GM12891 (cell line): Measurements from ENCODE around the gene RELT.

Experiments
- PAX5 ChIP-seq: IDR thresholded peaks from 2 replicates; pipeline ENCODE4 v1.6.1; 2011; ENCODE audit warnings: low read length, moderate library complexity, mild to moderate bottlenecking; ENCODE audit not compliant: insufficient read depth, severe bottlenecking
- POLR2A ChIP-seq: IDR thresholded peaks from 2 replicates; pipeline ENCODE4 v1.6.1; 2011; ENCODE audit warnings: low read depth, low read length, control low read depth
- POLR2AphosphoS5 ChIP-seq: IDR thresholded peaks from 2 replicates; pipeline ENCODE4 v1.6.1; 2011; ENCODE audit warnings: low read depth, low read length, control low read depth
- POU2F2 ChIP-seq: IDR thresholded peaks from 2 replicates; pipeline ENCODE4 v1.6.1; 2011; ENCODE audit warnings: low read depth, mild to moderate bottlenecking, control low read depth, low read length, moderate library complexity
- SPI1 ChIP-seq: IDR thresholded peaks from 2 replicates; pipeline ENCODE4 v1.6.1; 2011; ENCODE audit warnings: low read depth, low read length, control low read depth
- TAF1 ChIP-seq: IDR thresholded peaks from 2 replicates; pipeline ENCODE4 v1.6.1; 2011; ENCODE audit warnings: low read depth, low read length, control low read depth

- TF ChIP-seq TAF1 (no peak), POLR2A (no peak), POLR2AphosphoS5 (no peak), PAX5 (no peak), SPI1 (no peak), POU2F2 (no peak)
Observed at GRCh38 chr11:73347067-73347466, 29.1 kb upstream of the RELT start.
